GM23338 (cell line): ENCODE measurements around the gene M1AP. TPM values are rescaled to one million over a fixed set of nuclear protein-coding genes. Genes with fewer than 3 reads are reported as not detected.

Experiments
- ATAC-seq: fragments of 200-7000 bp; cut with Tn5 transposase; 3 replicates; pipeline ENCODE4 v1.9.1; 2020
- DNase-seq: peaks from one replicate; pipeline ENCODE4 v3.0.0-alpha.2; 2015; ENCODE audit warnings: low spot score
- H2AFZ ChIP-seq: fragments of 200-600 bp; sonication (generic); 2 replicates; pipeline ENCODE4 v1.8.0; 2016; ENCODE audit warnings: antibody characterized with exemption, mild to moderate bottlenecking, moderate library complexity
- H3F3A ChIP-seq: fragments of 200-600 bp; sonication (generic); replicated peaks from 2 replicates; pipeline ENCODE4 v1.8.0; 2017; ENCODE audit warnings: antibody characterized with exemption, mixed run types, low read depth
- H3K27ac ChIP-seq: fragments of 200-600 bp; sonication (generic); 2 replicates; pipeline ENCODE4 v1.6.1; 2016; ENCODE audit warnings: low read depth
- H3K27me3 ChIP-seq: fragments of 200-600 bp; sonication (generic); 2 replicates; pipeline ENCODE4 v1.8.0; 2016; ENCODE audit warnings: mild to moderate bottlenecking, mixed run types, moderate library complexity; ENCODE audit not compliant: insufficient read depth
- H3K36me3 ChIP-seq: fragments of 200-600 bp; sonication (generic); 2 replicates; pipeline ENCODE4 v1.8.0; 2016; ENCODE audit warnings: mild to moderate bottlenecking; ENCODE audit not compliant: insufficient read depth
- H3K4me1 ChIP-seq: fragments of 200-600 bp; sonication (generic); 2 replicates; pipeline ENCODE4 v1.8.0; 2016; ENCODE audit warnings: mild to moderate bottlenecking, moderate library complexity; ENCODE audit not compliant: insufficient read depth
- H3K4me2 ChIP-seq: fragments of 200-600 bp; sonication (generic); 2 replicates; pipeline ENCODE4 v1.7.1; 2017; ENCODE audit warnings: mixed run types
- H3K4me3 ChIP-seq: fragments of 200-600 bp; sonication (generic); 2 replicates; pipeline ENCODE4 v1.6.1; 2016; ENCODE audit warnings: mixed run types
- H3K79me2 ChIP-seq: fragments of 200-600 bp; sonication (generic); replicated peaks from 2 replicates; pipeline ENCODE4 v1.8.0; 2017; ENCODE audit warnings: mild to moderate bottlenecking; ENCODE audit not compliant: insufficient read depth
- H3K9me2 ChIP-seq: fragments of 200-600 bp; sonication (generic); 2 replicates; pipeline ENCODE4 v1.8.0; 2017; ENCODE audit not compliant: insufficient read depth
- H4K20me1 ChIP-seq: fragments of 200-600 bp; sonication (generic); replicated peaks from 2 replicates; pipeline ENCODE4 v1.8.0; 2017; ENCODE audit warnings: mild to moderate bottlenecking; ENCODE audit not compliant: insufficient read depth
- H3K27ac Mint-ChIP-seq: 2 replicates; pipeline ENCODE4 v1.8.0; 2020; ENCODE audit warnings: inconsistent platforms, mild to moderate bottlenecking, moderate library complexity, mixed read lengths
- H3K27me3 Mint-ChIP-seq: 3 replicates; pipeline ENCODE4 v1.8.0; 2022; ENCODE audit warnings: low read depth, mild to moderate bottlenecking, moderate library complexity, mixed read lengths, inconsistent platforms; ENCODE audit not compliant: insufficient read depth, poor library complexity
- H3K36me3 Mint-ChIP-seq: 3 replicates; pipeline ENCODE4 v1.8.0; 2021; ENCODE audit warnings: low read depth, mild to moderate bottlenecking, inconsistent platforms, moderate library complexity, mixed read lengths
- H3K4me1 Mint-ChIP-seq: 3 replicates; pipeline ENCODE4 v1.8.0; 2020; ENCODE audit warnings: mild to moderate bottlenecking, inconsistent platforms, mixed read lengths
- H3K4me3 Mint-ChIP-seq: 3 replicates; pipeline ENCODE4 v1.8.0; 2021; ENCODE audit warnings: moderate library complexity, mild to moderate bottlenecking, inconsistent platforms, mixed read lengths
- H3K9me3 Mint-ChIP-seq: 3 replicates; pipeline ENCODE4 v1.8.0; 2020; ENCODE audit warnings: moderate library complexity, mild to moderate bottlenecking, inconsistent platforms, mixed read lengths
- CREB1 ChIP-seq: fragments of 250-450 bp; sonication (Bioruptor Pico); IDR thresholded peaks from 2 replicates; pipeline ENCODE4 v1.5.0; 2020; ENCODE audit warnings: low read depth, mild to moderate bottlenecking, moderate library complexity
- ETS1 ChIP-seq: IDR thresholded peaks from 2 replicates; pipeline ENCODE4 v1.6.1; 2016; ENCODE audit warnings: antibody characterized with exemption
- EZH2 ChIP-seq: fragments of 200-600 bp; sonication (generic); IDR thresholded peaks from one replicate; pipeline ENCODE4 v1.8.0; 2017; ENCODE audit warnings: antibody characterized with exemption, mild to moderate bottlenecking, low read depth; ENCODE audit not compliant: unreplicated experiment
- EZH2phosphoT487 ChIP-seq: fragments of 200-600 bp; sonication (generic); IDR thresholded peaks from one replicate; pipeline ENCODE4 v1.8.1; 2018; ENCODE audit warnings: antibody characterized with exemption; ENCODE audit not compliant: unreplicated experiment
- JUNB ChIP-seq: IDR thresholded peaks from one replicate; pipeline ENCODE4 v1.6.1; 2016; ENCODE audit warnings: antibody characterized with exemption; ENCODE audit not compliant: unreplicated experiment
- NANOG ChIP-seq: IDR thresholded peaks from 2 replicates; pipeline ENCODE4 v1.6.1; 2016; ENCODE audit warnings: antibody characterized with exemption, borderline replicate concordance
- POLR2AphosphoS5 ChIP-seq: IDR thresholded peaks from 2 replicates; pipeline ENCODE4 v1.6.1; 2016; ENCODE audit warnings: antibody characterized with exemption, low read depth
- REST ChIP-seq: IDR thresholded peaks from one replicate; pipeline ENCODE4 v1.6.1; 2018; ENCODE audit warnings: antibody characterized with exemption; ENCODE audit not compliant: unreplicated experiment
- STAT1 ChIP-seq: IDR thresholded peaks from one replicate; pipeline ENCODE4 v1.6.1; 2016; ENCODE audit warnings: antibody characterized with exemption; ENCODE audit not compliant: unreplicated experiment
- ZNF114 ChIP-seq: fragments of 250-450 bp; sonication (Bioruptor Pico); IDR thresholded peaks from 2 replicates; pipeline ENCODE4 v1.5.0; 2020; ENCODE audit warnings: mild to moderate bottlenecking, moderate library complexity
- ZNF331 ChIP-seq: fragments of 250-450 bp; sonication (Bioruptor Pico); IDR thresholded peaks from 2 replicates; pipeline ENCODE4 v1.5.0; 2020; ENCODE audit warnings: low read depth, mild to moderate bottlenecking, moderate library complexity
- polyA plus RNA-seq: library from polyadenylated mRNA; unstranded; fragments of >200 nt; fragmentation: Nextera tagmentation; extraction: Ambion mirVana; gene quantifications from 2 replicates; pipeline ENCODE4 v1.2.1, GENCODE V29; 2016
- total RNA-seq: library from RNA; depleted of rRNA; stranded (reverse); fragments of >200 nt; shearing (Covaris generic); gene quantifications from 2 replicates; pipeline ENCODE4 v1.2.3, GENCODE V29; 2014
- TF ChIP-seq, protein P1 (sequence below), 2 experiments: fragments of 200-600 bp in 1 of 2; sonication (generic) in 1 of 2; conservative IDR thresholded peaks; 2 replicates each; pipeline versions ENCODE4 v1.5.1 to v1.6.1; 2016 to 2017; ENCODE audit warnings: antibody characterized with exemption in 2 of 2, low read depth in 2 of 2, mild to moderate bottlenecking in 2 of 2, moderate library complexity in 1 of 2
- TF ChIP-seq, protein P2 (sequence below): fragments of 250-450 bp; sonication (Bioruptor Pico); IDR thresholded peaks from 2 replicates; pipeline ENCODE4 v1.5.0; 2020; ENCODE audit warnings: mild to moderate bottlenecking, moderate library complexity

The M1AP gene
- total and polyA plus RNA-seq, 2 experiments from 2014 or later = 5.1 to 12.1 TPM

GRCh38 chr2:74522516-74522915 lies 125.6 kb downstream of the M1AP start:
- ATAC-seq = no peak
- Mint-ChIP-seq H3K27me3 (peaks cover 48% of the 10 kb centered on the region), H3K4me3 (no peak overlapping the region), H3K36me3 (peaks cover 15% of the 10 kb centered on the region), H3K27ac (no peak overlapping the region), H3K4me1 (peaks cover 5% of the 10 kb centered on the region; the same call in 1 of the 3 replicates), H3K9me3 (no peaks in the 10 kb centered on the region; the same call in 2 of the 3 replicates)
- H3K4me3 ChIP-seq = no peak overlapping the region
- H3K79me2 ChIP-seq = 0 out of 2 replicates have a peak, but pooled peaks cover under 1% of the 10 kb centered on the region
- peaks cover 4% of the 10 kb centered on the region; the same call in 1 of the 2 replicates for H4K20me1 ChIP-seq
- peaks cover 11% of the 10 kb centered on the region for H3K36me3 ChIP-seq
- DNase-seq = no peak
- no peak for TF ChIP-seq POLR2AphosphoS5
- no peak for TF ChIP-seq JUNB
- TF ChIP-seq EZH2 = no peak
- TF ChIP-seq NANOG = no peak
- TF ChIP-seq, protein P1, sequence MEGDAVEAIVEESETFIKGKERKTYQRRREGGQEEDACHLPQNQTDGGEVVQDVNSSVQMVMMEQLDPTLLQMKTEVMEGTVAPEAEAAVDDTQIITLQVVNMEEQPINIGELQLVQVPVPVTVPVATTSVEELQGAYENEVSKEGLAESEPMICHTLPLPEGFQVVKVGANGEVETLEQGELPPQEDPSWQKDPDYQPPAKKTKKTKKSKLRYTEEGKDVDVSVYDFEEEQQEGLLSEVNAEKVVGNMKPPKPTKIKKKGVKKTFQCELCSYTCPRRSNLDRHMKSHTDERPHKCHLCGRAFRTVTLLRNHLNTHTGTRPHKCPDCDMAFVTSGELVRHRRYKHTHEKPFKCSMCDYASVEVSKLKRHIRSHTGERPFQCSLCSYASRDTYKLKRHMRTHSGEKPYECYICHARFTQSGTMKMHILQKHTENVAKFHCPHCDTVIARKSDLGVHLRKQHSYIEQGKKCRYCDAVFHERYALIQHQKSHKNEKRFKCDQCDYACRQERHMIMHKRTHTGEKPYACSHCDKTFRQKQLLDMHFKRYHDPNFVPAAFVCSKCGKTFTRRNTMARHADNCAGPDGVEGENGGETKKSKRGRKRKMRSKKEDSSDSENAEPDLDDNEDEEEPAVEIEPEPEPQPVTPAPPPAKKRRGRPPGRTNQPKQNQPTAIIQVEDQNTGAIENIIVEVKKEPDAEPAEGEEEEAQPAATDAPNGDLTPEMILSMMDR (conservative IDR thresholded peaks at IDR 0.05; ENCODE audit: low read depth in 2 of 2) = no peak
- TF ChIP-seq, protein P2, sequence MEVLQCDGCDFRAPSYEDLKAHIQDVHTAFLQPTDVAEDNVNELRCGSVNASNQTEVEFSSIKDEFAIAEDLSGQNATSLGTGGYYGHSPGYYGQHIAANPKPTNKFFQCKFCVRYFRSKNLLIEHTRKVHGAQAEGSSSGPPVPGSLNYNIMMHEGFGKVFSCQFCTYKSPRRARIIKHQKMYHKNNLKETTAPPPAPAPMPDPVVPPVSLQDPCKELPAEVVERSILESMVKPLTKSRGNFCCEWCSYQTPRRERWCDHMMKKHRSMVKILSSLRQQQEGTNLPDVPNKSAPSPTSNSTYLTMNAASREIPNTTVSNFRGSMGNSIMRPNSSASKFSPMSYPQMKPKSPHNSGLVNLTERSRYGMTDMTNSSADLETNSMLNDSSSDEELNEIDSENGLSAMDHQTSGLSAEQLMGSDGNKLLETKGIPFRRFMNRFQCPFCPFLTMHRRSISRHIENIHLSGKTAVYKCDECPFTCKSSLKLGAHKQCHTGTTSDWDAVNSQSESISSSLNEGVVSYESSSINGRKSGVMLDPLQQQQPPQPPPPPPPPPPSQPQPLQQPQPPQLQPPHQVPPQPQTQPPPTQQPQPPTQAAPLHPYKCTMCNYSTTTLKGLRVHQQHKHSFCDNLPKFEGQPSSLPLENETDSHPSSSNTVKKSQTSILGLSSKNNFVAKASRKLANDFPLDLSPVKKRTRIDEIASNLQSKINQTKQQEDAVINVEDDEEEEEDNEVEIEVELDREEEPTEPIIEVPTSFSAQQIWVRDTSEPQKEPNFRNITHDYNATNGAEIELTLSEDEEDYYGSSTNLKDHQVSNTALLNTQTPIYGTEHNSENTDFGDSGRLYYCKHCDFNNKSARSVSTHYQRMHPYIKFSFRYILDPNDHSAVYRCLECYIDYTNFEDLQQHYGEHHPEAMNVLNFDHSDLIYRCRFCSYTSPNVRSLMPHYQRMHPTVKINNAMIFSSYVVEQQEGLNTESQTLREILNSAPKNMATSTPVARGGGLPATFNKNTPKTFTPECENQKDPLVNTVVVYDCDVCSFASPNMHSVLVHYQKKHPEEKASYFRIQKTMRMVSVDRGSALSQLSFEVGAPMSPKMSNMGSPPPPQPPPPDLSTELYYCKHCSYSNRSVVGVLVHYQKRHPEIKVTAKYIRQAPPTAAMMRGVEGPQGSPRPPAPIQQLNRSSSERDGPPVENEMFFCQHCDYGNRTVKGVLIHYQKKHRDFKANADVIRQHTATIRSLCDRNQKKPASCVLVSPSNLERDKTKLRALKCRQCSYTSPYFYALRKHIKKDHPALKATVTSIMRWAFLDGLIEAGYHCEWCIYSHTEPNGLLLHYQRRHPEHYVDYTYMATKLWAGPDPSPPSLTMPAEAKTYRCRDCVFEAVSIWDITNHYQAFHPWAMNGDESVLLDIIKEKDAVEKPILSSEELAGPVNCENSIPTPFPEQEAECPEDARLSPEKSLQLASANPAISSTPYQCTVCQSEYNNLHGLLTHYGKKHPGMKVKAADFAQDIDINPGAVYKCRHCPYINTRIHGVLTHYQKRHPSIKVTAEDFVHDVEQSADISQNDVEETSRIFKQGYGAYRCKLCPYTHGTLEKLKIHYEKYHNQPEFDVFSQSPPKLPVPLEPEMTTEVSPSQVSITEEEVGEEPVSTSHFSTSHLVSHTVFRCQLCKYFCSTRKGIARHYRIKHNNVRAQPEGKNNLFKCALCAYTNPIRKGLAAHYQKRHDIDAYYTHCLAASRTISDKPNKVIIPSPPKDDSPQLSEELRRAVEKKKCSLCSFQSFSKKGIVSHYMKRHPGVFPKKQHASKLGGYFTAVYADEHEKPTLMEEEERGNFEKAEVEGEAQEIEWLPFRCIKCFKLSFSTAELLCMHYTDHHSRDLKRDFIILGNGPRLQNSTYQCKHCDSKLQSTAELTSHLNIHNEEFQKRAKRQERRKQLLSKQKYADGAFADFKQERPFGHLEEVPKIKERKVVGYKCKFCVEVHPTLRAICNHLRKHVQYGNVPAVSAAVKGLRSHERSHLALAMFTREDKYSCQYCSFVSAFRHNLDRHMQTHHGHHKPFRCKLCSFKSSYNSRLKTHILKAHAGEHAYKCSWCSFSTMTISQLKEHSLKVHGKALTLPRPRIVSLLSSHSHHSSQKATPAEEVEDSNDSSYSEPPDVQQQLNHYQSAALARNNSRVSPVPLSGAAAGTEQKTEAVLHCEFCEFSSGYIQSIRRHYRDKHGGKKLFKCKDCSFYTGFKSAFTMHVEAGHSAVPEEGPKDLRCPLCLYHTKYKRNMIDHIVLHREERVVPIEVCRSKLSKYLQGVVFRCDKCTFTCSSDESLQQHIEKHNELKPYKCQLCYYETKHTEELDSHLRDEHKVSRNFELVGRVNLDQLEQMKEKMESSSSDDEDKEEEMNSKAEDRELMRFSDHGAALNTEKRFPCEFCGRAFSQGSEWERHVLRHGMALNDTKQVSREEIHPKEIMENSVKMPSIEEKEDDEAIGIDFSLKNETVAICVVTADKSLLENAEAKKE = no peak
- TF ChIP-seq CREB1 (CRISPR knock-in tag) = no peak
- no peak for TF ChIP-seq STAT1
- TF ChIP-seq ZNF114 (CRISPR knock-in tag) = no peak
- no peak for TF ChIP-seq REST
- TF ChIP-seq ETS1 = no peak
- TF ChIP-seq ZNF331 (CRISPR knock-in tag) = no peak
- no peak for TF ChIP-seq EZH2phosphoT487
- H2AFZ ChIP-seq = no peak overlapping the region
- no peaks in the 10 kb centered on the region for H3K9me2 ChIP-seq
- H3F3A ChIP-seq = 0 out of 2 replicates have a peak, but pooled peaks cover 5% of the 10 kb centered on the region
- H3K27ac ChIP-seq = no peak overlapping the region
- no peak overlapping the region for H3K4me2 ChIP-seq
- H3K27me3 ChIP-seq = peaks cover 57% of the 10 kb centered on the region
- no peaks in the 10 kb centered on the region for H3K4me1 ChIP-seq
